Body of pancreas (tissue), 4 donors: ENCODE measurements around the gene NFATC2. TPM values are rescaled to one million over a fixed set of nuclear protein-coding genes. Genes with fewer than 3 reads are reported as not detected.
"Not testable (repeated sequence)": the region's sequence is repeated elsewhere in the genome, so short reads cannot be mapped to it uniquely, and the experiment has no call there.

ENCODE experiments used
- ATAC-seq: fragments of 150-250 bp; one replicate; pipeline ENCODE4 v1.9.1; 2016
- DNase-seq, 4 donors: peaks; one replicate each; pipeline ENCODE4 v3.0.0-alpha.2; 2019
- H3K27ac ChIP-seq, 4 donors: fragments of 200-600 bp; sonication (generic); 1 replicate in 3 of 4; 2 replicates in 1 of 4; pipeline versions ENCODE4 v1.5.1 to v1.6.1; 2016 to 2019; ENCODE audit warnings: mild to moderate bottlenecking in 1 of 4, mixed read lengths in 1 of 4, moderate library complexity in 1 of 4
- H3K27me3 ChIP-seq, 2 donors: fragments of 200-600 bp; sonication (generic); one replicate each; pipeline ENCODE4 v1.6.0; 2016; ENCODE audit warnings: mild to moderate bottlenecking in 1 of 2
- H3K36me3 ChIP-seq, 2 donors: fragments of 200-600 bp; sonication (generic); replicated peaks in 1 of 2; 2 replicates each; pipeline ENCODE4 v1.5.1; 2016; ENCODE audit warnings: low read depth in 2 of 2; ENCODE audit not compliant: insufficient read depth in 1 of 2
- H3K4me1 ChIP-seq: fragments of 200-600 bp; sonication (generic); one replicate; pipeline ENCODE4 v1.6.0; 2016
- H3K4me3 ChIP-seq, 2 donors: fragments of 200-600 bp; sonication (generic); 1 replicate in 1 of 2; 2 replicates in 1 of 2; pipeline ENCODE4 v1.5.1; 2016 to 2019
- H3K9me3 ChIP-seq, 3 donors: fragments of 200-600 bp; sonication (generic); 1 replicate in 2 of 3; 2 replicates in 1 of 3; pipeline ENCODE4 v1.5.1; 2016
- CTCF ChIP-seq, 7 experiments: fragments of 450-650 bp in 4 of 7; fragments of 200-600 bp in 3 of 7; sonication (generic) in 3 of 7; IDR thresholded peaks; one replicate each; pipeline ENCODE4 v1.5.1; 2016 to 2019; ENCODE audit warnings: antibody characterized with exemption in 7 of 7
- POLR2A ChIP-seq, 3 donors: fragments of 450-650 bp; IDR thresholded peaks; one replicate each; pipeline ENCODE4 v1.6.1; 2016; ENCODE audit warnings: antibody characterized with exemption in 3 of 3, mild to moderate bottlenecking in 2 of 3
- WGBS, 2 donors: methylation state at CpG; one replicate each; pipeline ENCODE4 v1.1.5; 2017; 5-methylcytosine and 5-hydroxymethylcytosine counted together
- intact Hi-C: fragments of 100-400 bp; cut with DNase I; formaldehyde crosslinking; loops from one replicate; pipeline ENCODE4 v1.15.1; 2023
- total RNA-seq, 2 donors: library from RNA; depleted of rRNA; stranded (reverse); fragments of >200 nt; gene quantifications; one replicate each; pipeline ENCODE4 v1.1.0, GENCODE V29; 2016

The NFATC2 gene
- total RNA-seq, 2 donors from 2014 or later = 4.9 to 7.6 TPM

- ATAC-seq = no peak
Measured at GRCh38 chr20:51570739-51571459, 28.4 kb upstream of the NFATC2 start.

DNA sequence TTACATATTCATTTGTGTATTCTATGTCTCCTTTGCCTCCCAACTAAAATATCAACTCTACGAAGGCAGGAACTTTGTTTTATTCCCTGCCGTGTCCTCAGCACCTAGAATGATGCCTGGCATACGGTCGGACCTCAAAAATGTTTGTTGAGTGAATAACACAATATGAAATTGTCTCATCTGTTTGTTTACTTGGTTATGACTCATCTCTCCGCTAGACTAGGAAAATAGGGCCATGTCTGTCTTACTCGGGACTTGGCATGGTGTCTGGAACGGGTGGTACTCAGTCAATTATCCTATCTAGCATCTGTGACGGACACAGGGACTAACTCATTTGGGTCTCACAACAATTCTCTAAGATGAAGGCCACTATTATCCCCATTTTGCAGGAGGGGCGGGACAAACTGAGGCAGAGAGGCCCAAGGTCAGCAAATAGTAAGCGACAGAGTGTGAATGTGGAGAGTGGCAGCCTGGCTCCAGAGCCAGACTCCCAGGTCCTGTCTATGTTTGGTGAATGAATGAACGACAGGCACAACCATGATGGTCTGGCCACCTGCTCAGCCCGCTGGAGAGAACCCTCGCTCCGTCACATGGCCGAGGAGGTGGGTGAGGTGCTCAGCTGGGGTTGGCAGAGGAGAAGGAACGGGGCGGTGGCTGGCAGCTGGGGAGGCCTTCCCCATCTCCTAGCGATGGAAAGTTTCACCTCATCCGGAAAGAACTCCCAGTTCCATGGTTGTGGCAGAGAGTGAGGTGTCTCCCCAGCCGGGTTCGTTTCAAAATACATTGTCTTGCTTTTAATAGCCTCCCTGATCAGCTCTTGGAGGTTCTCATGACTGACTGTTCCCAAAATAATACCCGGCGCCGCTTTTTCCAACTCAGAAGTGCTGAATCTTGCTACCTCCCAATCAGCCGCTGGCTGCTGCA, 27.6 kb upstream of the NFATC2 start:
- DNase-seq (no peak), ATAC-seq (no peak)
- no peaks in the 10 kb centered on the region for H3K36me3 ChIP-seq
- H3K27me3 ChIP-seq = no peaks in the 10 kb centered on the region
- H3K9me3 ChIP-seq = no peaks in the 10 kb centered on the region
- no peaks in the 10 kb centered on the region for H3K4me1 ChIP-seq
- no peak overlapping the region for H3K27ac ChIP-seq
- TF ChIP-seq POLR2A (IDR thresholded peaks at IDR 0.05) = no peak
- TF ChIP-seq CTCF (IDR thresholded peaks at IDR 0.05) = no peak
- no peak overlapping the region for H3K4me3 ChIP-seq
- WGBS, 2 donors = 71 to 72% methylated on average over 21 to 25 of the region's 25 CpGs
- intact Hi-C loops = no loop called here

More at GRCh38 chr20:51570739-51571459, 28.4 kb upstream of the NFATC2 start:
- H3K36me3 ChIP-seq = no peaks in the 10 kb centered on the region
- TF ChIP-seq CTCF (IDR thresholded peaks at IDR 0.05) (no peak), POLR2A (IDR thresholded peaks at IDR 0.05) (no peak)
- no peaks in the 10 kb centered on the region for H3K27me3 ChIP-seq
- no peak for DNase-seq
- H3K4me3 ChIP-seq = no peak overlapping the region
- intact Hi-C loops = no loop called here
- WGBS, 2 donors = 44 to 55% methylated on average over 14 to 16 of the region's 16 CpGs
- no peak overlapping the region for H3K27ac ChIP-seq
- no peaks in the 10 kb centered on the region for H3K4me1 ChIP-seq
- H3K9me3 ChIP-seq = no peaks in the 10 kb centered on the region

DNA sequence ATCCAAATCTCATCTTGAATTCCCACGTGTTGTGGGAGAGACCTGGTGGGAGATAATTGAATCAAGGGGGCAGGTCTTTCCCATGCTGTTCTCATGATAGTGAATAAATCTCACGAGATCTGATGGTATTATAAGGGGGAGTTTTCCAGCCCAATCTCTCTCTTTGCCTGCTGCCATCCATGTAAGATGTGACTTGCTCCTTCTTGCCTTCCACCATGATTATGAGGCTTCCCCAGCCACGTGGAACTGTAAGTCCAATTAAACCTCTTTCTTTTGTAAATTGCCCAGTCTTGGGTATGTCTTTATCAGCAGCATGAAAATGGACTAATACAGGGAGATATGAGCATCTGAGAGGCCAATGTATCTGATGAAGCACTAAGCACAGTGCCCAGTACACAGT, 26.0 kb upstream of the NFATC2 start:
- DNase-seq, H3K36me3 ChIP-seq, H3K4me3 ChIP-seq, intact Hi-C loops, H3K27me3 ChIP-seq, ATAC-seq, H3K27ac ChIP-seq, H3K4me1 ChIP-seq, H3K9me3 ChIP-seq: not testable (repeated sequence)
- WGBS, 2 donors = 68 to 79% methylated on average over 3 of the region's 3 CpGs

DNA sequence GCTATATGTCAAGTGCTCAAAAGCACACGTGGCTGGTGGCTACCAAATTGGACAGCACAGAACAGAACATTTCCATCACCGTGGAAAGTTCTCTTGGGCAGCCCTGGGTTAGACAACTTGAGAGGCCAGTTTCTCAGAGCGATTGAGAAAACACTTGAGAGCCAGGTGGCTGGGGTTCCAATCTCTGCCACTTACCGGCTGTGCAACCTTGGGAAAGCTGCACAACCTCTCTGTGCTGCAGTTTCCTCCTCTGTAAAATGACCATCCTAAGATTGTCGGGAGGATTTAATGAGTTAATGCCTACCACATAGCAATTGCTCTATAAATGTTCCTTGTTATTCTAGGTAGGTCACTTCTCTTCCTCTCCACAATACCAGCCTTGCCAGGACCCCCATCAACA, 25.1 kb upstream of the NFATC2 start:
- no peaks in the 10 kb centered on the region for H3K27me3 ChIP-seq
- ATAC-seq (no peak), DNase-seq (no peak)
- H3K27ac ChIP-seq = no peak overlapping the region
- no peak overlapping the region for H3K4me3 ChIP-seq
- no peaks in the 10 kb centered on the region for H3K9me3 ChIP-seq
- intact Hi-C loops = no loop called here
- H3K36me3 ChIP-seq = no peaks in the 10 kb centered on the region
- H3K4me1 ChIP-seq = peaks cover 15% of the 10 kb centered on the region
- no peak for TF ChIP-seq POLR2A (IDR thresholded peaks at IDR 0.05)
- TF ChIP-seq CTCF (IDR thresholded peaks at IDR 0.05) = no peak
- 69 to 80% methylated on average over 5 of the region's 5 CpGs for WGBS, 2 donors

- Histone ChIP-seq H3K9me3 (no peaks in the 10 kb centered on the region), H3K4me1 (peaks cover 26% of the 10 kb centered on the region), H3K27ac (no peak overlapping the region), H3K27me3 (no peaks in the 10 kb centered on the region), H3K4me3 (no peak overlapping the region), H3K36me3 (no peaks in the 10 kb centered on the region)
- intact Hi-C loops = no loop called here
- DNase-seq (no peak), ATAC-seq (no peak)
- 75 to 76% methylated on average over 4 of the region's 4 CpGs for WGBS, 2 donors
- TF ChIP-seq POLR2A (IDR thresholded peaks at IDR 0.05) (no peak), CTCF (IDR thresholded peaks at IDR 0.05) (no peak)
Measured at GRCh38 chr20:51566594-51566993, 24.1 kb upstream of the NFATC2 start.
